ENCODE data around the gene OOSP2. TPM values are rescaled to one million over a fixed set of nuclear protein-coding genes. Genes with fewer than 3 reads are reported as not detected.
"Not testable (repeated sequence)": the region's sequence is repeated elsewhere in the genome, so short reads cannot be mapped to it uniquely, and the experiment has no call there.

The OOSP2 gene
- total RNA-seq, 8 experiments from 2014 or later = 0.08 TPM; not detected in 7

GRCh38 chr11:60056349-60056969, 16.2 kb downstream of the OOSP2 start, which contains the start of gene MS4A3:
MS4A3 (plus strand) TSS chr11:60056665; CDS start chr11:60061161, 4,496 bp downstream.
- Histone ChIP-seq H3K4me1 (replicated peaks in 1 of 2) (no peaks in the 10 kb centered on the region), H3K27ac (no peak within 1 kb of the TSS), H3K4me3 (no peak within 1 kb of the TSS)
- WGBS, 10 experiments = 0 to 88% (median 67%) methylated on average over 1 to 6 of the region's 8 CpGs; no CpG with 5 or more reads in 2 of the 10 experiments
- in situ Hi-C loops (cut with MboI; ENCODE audit: low pct_unique_long_range_greater_than_20kb in 2 of 9, low sequenced_read_pairs in 9 of 9, unreplicated experiment in 9 of 9) = no loop called here
- ATAC-seq (replicated peaks in 6 of 8) = no peak

- no peak for ATAC-seq (replicated peaks in 6 of 8)
- 0 to 95% (median 81%) methylated on average over 1 to 3 of the region's 3 CpGs; no CpG with 5 or more reads in 1 of the 10 experiments for WGBS, 10 experiments
- in situ Hi-C loops (cut with MboI; ENCODE audit: low pct_unique_long_range_greater_than_20kb in 2 of 9, low sequenced_read_pairs in 9 of 9, unreplicated experiment in 9 of 9) = no loop called here
- no peak overlapping the region for H3K27ac ChIP-seq
- no peak overlapping the region for H3K4me3 ChIP-seq
- no peaks in the 10 kb centered on the region for H3K4me1 ChIP-seq (replicated peaks in 1 of 2)
These were observed 18.8 kb downstream of the OOSP2 start for GRCh38 chr11:60059052-60059451.

- WGBS, 10 experiments = 3 to 97% (median 85%) methylated on average over 2 to 4 of the region's 4 CpGs; no CpG with 5 or more reads in 1 of the 10 experiments
- ATAC-seq (replicated peaks in 6 of 8) = no peak
These were observed 19.5 kb downstream of the OOSP2 start for GRCh38 chr11:60059521-60060240.

GRCh38 chr11:60064111-60064510, 23.9 kb downstream of the OOSP2 start:
- no peak for ATAC-seq (replicated peaks in 6 of 8)
- H3K4me1 ChIP-seq (replicated peaks in 1 of 2) = no peaks in the 10 kb centered on the region
- no peak overlapping the region for H3K27ac ChIP-seq
- in situ Hi-C loops (cut with MboI; ENCODE audit: low pct_unique_long_range_greater_than_20kb in 2 of 9, low sequenced_read_pairs in 9 of 9, unreplicated experiment in 9 of 9) = no loop called here
- no peak overlapping the region for H3K4me3 ChIP-seq
- 0 to 82% (median 58%) methylated on average over 1 of the region's 1 CpG; no CpG with 5 or more reads in 3 of the 10 experiments for WGBS, 10 experiments

More at GRCh38 chr11:60059521-60060240, 19.5 kb downstream of the OOSP2 start:
- no peak overlapping the region for H3K27ac ChIP-seq
- H3K4me1 ChIP-seq (replicated peaks in 1 of 2) = no peaks in the 10 kb centered on the region
- H3K4me3 ChIP-seq = no peak overlapping the region
- in situ Hi-C loops (cut with MboI; ENCODE audit: low pct_unique_long_range_greater_than_20kb in 2 of 9, low sequenced_read_pairs in 9 of 9, unreplicated experiment in 9 of 9) = no loop called here

GRCh38 chr11:60065801-60066200, 25.6 kb downstream of the OOSP2 start:
- in situ Hi-C loops (cut with MboI; ENCODE audit: low pct_unique_long_range_greater_than_20kb in 2 of 9, low sequenced_read_pairs in 9 of 9, unreplicated experiment in 9 of 9) = no loop called here
- H3K4me1 ChIP-seq (replicated peaks in 1 of 2) = no peaks in the 10 kb centered on the region
- 0 to 100% (median 67%) methylated on average over 1 of the region's 1 CpG; no CpG with 5 or more reads in 1 of the 10 experiments for WGBS, 10 experiments
- H3K27ac ChIP-seq = no peak overlapping the region
- no peak overlapping the region for H3K4me3 ChIP-seq
- ATAC-seq (replicated peaks in 6 of 8) = no peak

- Histone ChIP-seq H3K4me3 (no peak overlapping the region), H3K27ac (no peak overlapping the region), H3K4me1 (replicated peaks in 1 of 2) (no peaks in the 10 kb centered on the region)
- ATAC-seq (replicated peaks in 6 of 8) = peak in 3 of 8 experiments; percentile 38 to 90 (median 42)
- in situ Hi-C loops (cut with MboI; ENCODE audit: low pct_unique_long_range_greater_than_20kb in 2 of 9, low sequenced_read_pairs in 9 of 9, unreplicated experiment in 9 of 9) = no loop called here
- 0 to 75% (median 40%) methylated on average over 1 to 2 of the region's 2 CpGs; no CpG with 5 or more reads in 1 of the 10 experiments for WGBS, 10 experiments
These were observed 29.2 kb downstream of the OOSP2 start for GRCh38 chr11:60069450-60069849.

- ATAC-seq (replicated peaks in 6 of 8); H3K4me1 ChIP-seq (replicated peaks in 1 of 2); H3K27ac ChIP-seq; in situ Hi-C loops (cut with MboI; ENCODE audit: low pct_unique_long_range_greater_than_20kb in 2 of 9, low sequenced_read_pairs in 9 of 9, unreplicated experiment in 9 of 9); H3K4me3 ChIP-seq: not testable (repeated sequence)
- WGBS, 10 experiments = 13 to 100% (median 85%) methylated on average over 1 to 6 of the region's 6 CpGs
These were observed 31.4 kb downstream of the OOSP2 start for GRCh38 chr11:60071644-60072043.

GRCh38 chr11:60077216-60077817, 37.1 kb downstream of the OOSP2 start:
- no peak overlapping the region for H3K4me3 ChIP-seq
- 23 to 100% (median 84%) methylated on average over 2 to 13 of the region's 15 CpGs; no CpG with 5 or more reads in 2 of the 10 experiments for WGBS, 10 experiments
- no peak overlapping the region for H3K27ac ChIP-seq
- H3K4me1 ChIP-seq (replicated peaks in 1 of 2) = no peaks in the 10 kb centered on the region
- ATAC-seq (replicated peaks in 6 of 8) = no peak
- in situ Hi-C loops (cut with MboI; ENCODE audit: low pct_unique_long_range_greater_than_20kb in 2 of 9, low sequenced_read_pairs in 9 of 9, unreplicated experiment in 9 of 9) = no loop called here

GRCh38 chr11:60077981-60078380, 37.8 kb downstream of the OOSP2 start:
- no peak for ATAC-seq (replicated peaks in 6 of 8)
- Histone ChIP-seq H3K4me3 (no peak overlapping the region), H3K4me1 (replicated peaks in 1 of 2) (no peaks in the 10 kb centered on the region), H3K27ac (no peak overlapping the region)
- in situ Hi-C loops (cut with MboI; ENCODE audit: low pct_unique_long_range_greater_than_20kb in 2 of 9, low sequenced_read_pairs in 9 of 9, unreplicated experiment in 9 of 9) = no loop called here
- WGBS, 10 experiments = 0 to 100% (median 83%) methylated on average over 1 of the region's 1 CpG; no CpG with 5 or more reads in 3 of the 10 experiments

- H3K27ac ChIP-seq = no peak overlapping the region
- WGBS, 10 experiments = 22 to 85% (median 60%) methylated on average over 1 to 4 of the region's 4 CpGs
- ATAC-seq (replicated peaks in 6 of 8) = no peak
- H3K4me1 ChIP-seq (replicated peaks in 1 of 2) = no peaks in the 10 kb centered on the region
- in situ Hi-C loops (cut with MboI; ENCODE audit: low pct_unique_long_range_greater_than_20kb in 2 of 9, low sequenced_read_pairs in 9 of 9, unreplicated experiment in 9 of 9) = no loop called here
- H3K4me3 ChIP-seq = no peak overlapping the region
These were observed 38.5 kb downstream of the OOSP2 start for GRCh38 chr11:60078745-60079144.

GRCh38 chr11:60080535-60080934, 40.3 kb downstream of the OOSP2 start:
- WGBS, 10 experiments = 0 to 71% (median 55%) methylated on average over 1 to 3 of the region's 3 CpGs; no CpG with 5 or more reads in 1 of the 10 experiments
- ATAC-seq (replicated peaks in 6 of 8) = no peak
- no peak overlapping the region for H3K4me3 ChIP-seq
- no peak overlapping the region for H3K27ac ChIP-seq
- in situ Hi-C loops (cut with MboI; ENCODE audit: low pct_unique_long_range_greater_than_20kb in 2 of 9, low sequenced_read_pairs in 9 of 9, unreplicated experiment in 9 of 9) = no loop called here
- no peaks in the 10 kb centered on the region for H3K4me1 ChIP-seq (replicated peaks in 1 of 2)

- in situ Hi-C loops (cut with MboI; ENCODE audit: low pct_unique_long_range_greater_than_20kb in 2 of 9, low sequenced_read_pairs in 9 of 9, unreplicated experiment in 9 of 9) = no loop called here
- 11 to 100% (median 71%) methylated on average over 1 to 3 of the region's 3 CpGs; no CpG with 5 or more reads in 1 of the 10 experiments for WGBS, 10 experiments
- Histone ChIP-seq H3K4me1 (replicated peaks in 1 of 2) (no peaks in the 10 kb centered on the region), H3K27ac (no peak overlapping the region), H3K4me3 (no peak overlapping the region)
- peak in 1 of 8 experiments; percentile 82 for ATAC-seq (replicated peaks in 6 of 8)
These were observed 44.5 kb downstream of the OOSP2 start for GRCh38 chr11:60084631-60085273.

- WGBS, 10 experiments = 0 to 100% (median 80%) methylated on average over 1 to 2 of the region's 2 CpGs; no CpG with 5 or more reads in 1 of the 10 experiments
- Histone ChIP-seq H3K27ac (no peak overlapping the region), H3K4me3 (no peak overlapping the region), H3K4me1 (replicated peaks in 1 of 2) (no peaks in the 10 kb centered on the region)
- in situ Hi-C loops (cut with MboI; ENCODE audit: low pct_unique_long_range_greater_than_20kb in 2 of 9, low sequenced_read_pairs in 9 of 9, unreplicated experiment in 9 of 9) = no loop called here
- ATAC-seq (replicated peaks in 6 of 8) = no peak
These were observed 45.7 kb downstream of the OOSP2 start for GRCh38 chr11:60085909-60086308.

Data from motor neuron (in vitro differentiated cells).